Activated B cell treated with CpG ODN at 0.5 μM for 24 hours (primary cell): ENCODE data around the gene PCDHA1. TPM values are rescaled to one million over a fixed set of nuclear protein-coding genes. Genes with fewer than 3 reads are reported as not detected.

Experiments
- ATAC-seq: fragments of 200-7000 bp; cut with Tn5 transposase; one replicate; pipeline ENCODE4 v1.10.0; 2021; ENCODE audit warnings: low read depth, mild to moderate bottlenecking, moderate library complexity
- CTCF ChIA-PET: fragments of 350-600 bp; sonication (Branson Sonifier 250); formaldehyde crosslinking; loops from one replicate; lab custom pipeline; 2021; ENCODE audit warnings: antibody characterized with exemption; lab: Charles Lee
- POLR2A ChIA-PET: fragments of 350-600 bp; sonication (Branson Sonifier 250); formaldehyde crosslinking; loops from one replicate; lab custom pipeline; 2021; ENCODE audit warnings: antibody characterized with exemption; lab: Charles Lee
- DNase-seq: peaks from one replicate; pipeline ENCODE4 v3.0.0; 2022
- H3K27ac Mint-ChIP-seq: one replicate; pipeline ENCODE4 v1.8.0; 2020; ENCODE audit warnings: mixed read lengths
- H3K27me3 Mint-ChIP-seq: one replicate; pipeline ENCODE4 v1.8.0; 2021; ENCODE audit warnings: mixed read lengths
- H3K36me3 Mint-ChIP-seq: one replicate; pipeline ENCODE4 v1.8.0; 2021; ENCODE audit warnings: low read depth, mixed read lengths
- H3K4me1 Mint-ChIP-seq: one replicate; pipeline ENCODE4 v1.8.0; 2021; ENCODE audit warnings: mixed read lengths
- H3K4me3 Mint-ChIP-seq: one replicate; pipeline ENCODE4 v1.8.0; 2020; ENCODE audit warnings: mild to moderate bottlenecking, mixed read lengths
- H3K9me3 Mint-ChIP-seq: one replicate; pipeline ENCODE4 v1.8.0; 2020; ENCODE audit warnings: mixed read lengths
- CTCF ChIP-seq: fragments of 200-600 bp; IDR thresholded peaks from one replicate; pipeline ENCODE4 v1.8.0; 2022; ENCODE audit warnings: antibody characterized with exemption, mild to moderate bottlenecking
- intact Hi-C: fragments of 100-400 bp; cut with micrococcal nuclease; formaldehyde crosslinking; loops from one replicate; pipeline ENCODE4 v1.15.1; 2024
- total RNA-seq: library from RNA; stranded (reverse); gene quantifications from 2 replicates; pipeline ENCODE4 v1.2.3, GENCODE V29; 2022

PCDHA1 gene
- total RNA-seq, 1 donor from 2014 or later: not detected

GRCh38 chr5:140988608-140989007 is 202.7 kb downstream of the PCDHA1 start:
- ATAC-seq: no peak
- H3K27me3 Mint-ChIP-seq: peaks cover 3% of the 10 kb centered on the region
- H3K4me1 Mint-ChIP-seq: no peaks in the 10 kb centered on the region
- no peaks in the 10 kb centered on the region for H3K9me3 Mint-ChIP-seq
- CTCF ChIA-PET: no interaction called here
- DNase-seq: no peak
- H3K36me3 Mint-ChIP-seq: no peaks in the 10 kb centered on the region
- POLR2A ChIA-PET: no interaction called here
- TF ChIP-seq CTCF: no peak
- H3K27ac Mint-ChIP-seq: no peak overlapping the region
- intact Hi-C loops: no loop called here
- no peak overlapping the region for H3K4me3 Mint-ChIP-seq

GRCh38 chr5:140989254-140990020 is 203.5 kb downstream of the PCDHA1 start:
- peaks cover 3% of the 10 kb centered on the region for H3K27me3 Mint-ChIP-seq
- H3K36me3 Mint-ChIP-seq: no peaks in the 10 kb centered on the region
- no peak for DNase-seq
- TF ChIP-seq CTCF: no peak
- ChIA-PET POLR2A (no interaction called here), CTCF (no interaction called here)
- H3K9me3 Mint-ChIP-seq: no peaks in the 10 kb centered on the region
- no peaks in the 10 kb centered on the region for H3K4me1 Mint-ChIP-seq
- intact Hi-C loops: no loop called here
- no peak overlapping the region for H3K27ac Mint-ChIP-seq
- no peak for ATAC-seq
- no peak overlapping the region for H3K4me3 Mint-ChIP-seq

- Mint-ChIP-seq H3K4me3 (no peak overlapping the region), H3K9me3 (no peaks in the 10 kb centered on the region), H3K4me1 (no peaks in the 10 kb centered on the region), H3K27me3 (no peaks in the 10 kb centered on the region), H3K36me3 (no peaks in the 10 kb centered on the region), H3K27ac (no peak overlapping the region)
- ChIA-PET CTCF (no interaction called here), POLR2A (no interaction called here)
- ATAC-seq (no peak), DNase-seq (no peak)
- TF ChIP-seq CTCF: no peak
- intact Hi-C loops: no loop called here
Measured at GRCh38 chr5:140992828-140993227, 206.9 kb downstream of the PCDHA1 start.

GRCh38 chr5:140996060-140996459 is 210.1 kb downstream of the PCDHA1 start:
- Mint-ChIP-seq H3K27ac (no peak overlapping the region), H3K36me3 (no peaks in the 10 kb centered on the region), H3K27me3 (peaks cover 1% of the 10 kb centered on the region), H3K9me3 (no peaks in the 10 kb centered on the region), H3K4me3 (no peak overlapping the region), H3K4me1 (no peaks in the 10 kb centered on the region)
- ChIA-PET POLR2A (no interaction called here), CTCF (no interaction called here)
- no peak for ATAC-seq
- no peak for DNase-seq
- no peak for TF ChIP-seq CTCF
- intact Hi-C loops: no loop called here

GRCh38 chr5:140998921-140999410 is 213.0 kb downstream of the PCDHA1 start:
- ChIA-PET POLR2A (no interaction called here), CTCF (no interaction called here)
- peaks cover 1% of the 10 kb centered on the region for H3K4me1 Mint-ChIP-seq
- H3K27ac Mint-ChIP-seq: no peak overlapping the region
- intact Hi-C loops: no loop called here
- DNase-seq: no peak
- no peaks in the 10 kb centered on the region for H3K36me3 Mint-ChIP-seq
- peaks cover 21% of the 10 kb centered on the region for H3K27me3 Mint-ChIP-seq
- ATAC-seq: no peak
- H3K9me3 Mint-ChIP-seq: no peaks in the 10 kb centered on the region
- no peak overlapping the region for H3K4me3 Mint-ChIP-seq
- TF ChIP-seq CTCF: no peak
